DND-41 (cell line): ENCODE results near the gene SVIL.
"Not testable (repeated sequence)": the region's sequence is repeated elsewhere in the genome, so short reads cannot be mapped to it uniquely, and the experiment has no call there.

ENCODE experiments used
- ATAC-seq: fragments of 200-7000 bp; cut with Tn5 transposase; 3 replicates; pipeline ENCODE4 v1.9.1; 2021; ENCODE audit warnings: low read depth; ENCODE audit not compliant: insufficient read depth
- DNase-seq: peaks from one replicate; pipeline ENCODE4 v3.0.0-alpha.2; 2020
- H2AFZ ChIP-seq: 2 replicates; pipeline ENCODE4 v1.6.0; 2012; ENCODE audit warnings: low read depth, low read length
- H3K27ac ChIP-seq: 2 replicates; pipeline ENCODE4 v1.5.1; 2012; ENCODE audit warnings: low read length, inconsistent platforms
- H3K27me3 ChIP-seq: fragments of 200-600 bp; sonication (generic); 2 replicates; pipeline ENCODE4 v1.6.0; 2012; ENCODE audit warnings: low read length, mild to moderate bottlenecking, inconsistent platforms; ENCODE audit not compliant: insufficient read depth, poor library complexity
- H3K36me3 ChIP-seq: 2 replicates; pipeline ENCODE4 v1.5.1; 2012; ENCODE audit warnings: low read length, inconsistent platforms; ENCODE audit not compliant: insufficient read depth
- H3K4me1 ChIP-seq: 2 replicates; pipeline ENCODE4 v1.5.1; 2012; ENCODE audit warnings: mild to moderate bottlenecking, low read length; ENCODE audit not compliant: insufficient read depth
- H3K4me2 ChIP-seq: 2 replicates; pipeline ENCODE4 v1.6.0; 2012; ENCODE audit warnings: mild to moderate bottlenecking, moderate library complexity, low read length, inconsistent platforms; ENCODE audit not compliant: insufficient read depth
- H3K4me3 ChIP-seq, 2 experiments: fragments of 200-600 bp in 1 of 2; shearing (Covaris generic) in 1 of 2; 2 replicates each; pipeline ENCODE4 v1.5.1; 2012 to 2016; ENCODE audit warnings: inconsistent platforms in 2 of 2, low read length in 2 of 2, mild to moderate bottlenecking in 2 of 2, low read depth in 1 of 2, moderate library complexity in 1 of 2
- H3K79me2 ChIP-seq: 2 replicates; pipeline ENCODE4 v1.6.0; 2012; ENCODE audit warnings: low read length, inconsistent platforms; ENCODE audit not compliant: insufficient read depth
- H3K9ac ChIP-seq: 2 replicates; pipeline ENCODE4 v1.6.0; 2012; ENCODE audit warnings: low read depth, mild to moderate bottlenecking, inconsistent platforms, low read length, moderate library complexity
- H3K9me3 ChIP-seq: 2 replicates; pipeline ENCODE4 v1.5.1; 2012; ENCODE audit warnings: low read length, moderate library complexity, mild to moderate bottlenecking, inconsistent platforms; ENCODE audit not compliant: insufficient read depth, severe bottlenecking
- H4K20me1 ChIP-seq: 2 replicates; pipeline ENCODE4 v1.6.0; 2012; ENCODE audit warnings: low read length; ENCODE audit not compliant: insufficient read depth
- EZH2 ChIP-seq: IDR thresholded peaks from 3 replicates; pipeline ENCODE4 v1.6.1; 2012; ENCODE audit warnings: borderline replicate concordance, low read depth, mild to moderate bottlenecking, moderate library complexity, low read length, inconsistent platforms; ENCODE audit not compliant: severe bottlenecking
- TF ChIP-seq, protein P1 (sequence below): IDR thresholded peaks from 2 replicates; pipeline ENCODE4 v1.5.1; 2012; ENCODE audit warnings: borderline replicate concordance, low read length, moderate library complexity, mild to moderate bottlenecking; ENCODE audit not compliant: poor library complexity, severe bottlenecking; ENCODE audit errors: extremely low read depth

SVIL gene

DNA sequence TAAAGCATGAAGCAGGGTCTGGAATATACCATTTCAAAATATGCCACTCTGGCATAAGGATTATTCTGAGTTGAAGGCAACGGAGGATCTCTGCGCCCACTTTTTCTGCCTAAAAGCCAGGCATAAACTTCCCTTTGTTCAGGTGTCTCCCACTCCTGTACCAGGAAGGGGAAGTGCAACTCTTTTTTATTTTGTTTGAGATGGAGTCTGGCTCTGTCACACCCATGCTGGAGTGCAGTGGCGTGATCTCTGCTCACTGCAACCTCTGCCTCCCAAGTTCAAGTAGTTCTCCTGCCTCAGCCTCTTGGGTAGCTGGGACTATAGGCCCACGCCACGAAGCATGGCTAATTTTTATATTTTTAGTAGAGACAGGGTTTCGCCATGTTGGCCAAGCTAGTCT is 18.2 kb downstream of the SVIL start:
- H4K20me1 ChIP-seq: peaks cover 17% of the 10 kb centered on the region; the same call in 1 of the 2 replicates
- H3K4me3 ChIP-seq: no peak overlapping the region
- H3K27me3 ChIP-seq: no peaks in the 10 kb centered on the region
- no peaks in the 10 kb centered on the region for H3K36me3 ChIP-seq
- ATAC-seq (no peak), DNase-seq (no peak)
- no peak for TF ChIP-seq EZH2
- TF ChIP-seq, protein P1, sequence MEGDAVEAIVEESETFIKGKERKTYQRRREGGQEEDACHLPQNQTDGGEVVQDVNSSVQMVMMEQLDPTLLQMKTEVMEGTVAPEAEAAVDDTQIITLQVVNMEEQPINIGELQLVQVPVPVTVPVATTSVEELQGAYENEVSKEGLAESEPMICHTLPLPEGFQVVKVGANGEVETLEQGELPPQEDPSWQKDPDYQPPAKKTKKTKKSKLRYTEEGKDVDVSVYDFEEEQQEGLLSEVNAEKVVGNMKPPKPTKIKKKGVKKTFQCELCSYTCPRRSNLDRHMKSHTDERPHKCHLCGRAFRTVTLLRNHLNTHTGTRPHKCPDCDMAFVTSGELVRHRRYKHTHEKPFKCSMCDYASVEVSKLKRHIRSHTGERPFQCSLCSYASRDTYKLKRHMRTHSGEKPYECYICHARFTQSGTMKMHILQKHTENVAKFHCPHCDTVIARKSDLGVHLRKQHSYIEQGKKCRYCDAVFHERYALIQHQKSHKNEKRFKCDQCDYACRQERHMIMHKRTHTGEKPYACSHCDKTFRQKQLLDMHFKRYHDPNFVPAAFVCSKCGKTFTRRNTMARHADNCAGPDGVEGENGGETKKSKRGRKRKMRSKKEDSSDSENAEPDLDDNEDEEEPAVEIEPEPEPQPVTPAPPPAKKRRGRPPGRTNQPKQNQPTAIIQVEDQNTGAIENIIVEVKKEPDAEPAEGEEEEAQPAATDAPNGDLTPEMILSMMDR: no peak
- H3K9me3 ChIP-seq: no peaks in the 10 kb centered on the region
- no peak overlapping the region for H3K4me2 ChIP-seq
- H3K4me1 ChIP-seq: no peaks in the 10 kb centered on the region
- H3K27ac ChIP-seq: no peak overlapping the region
- H3K9ac ChIP-seq: no peak overlapping the region
- peaks cover 2% of the 10 kb centered on the region; the same call in 1 of the 2 replicates for H3K79me2 ChIP-seq
- H2AFZ ChIP-seq: no peak overlapping the region

DNA sequence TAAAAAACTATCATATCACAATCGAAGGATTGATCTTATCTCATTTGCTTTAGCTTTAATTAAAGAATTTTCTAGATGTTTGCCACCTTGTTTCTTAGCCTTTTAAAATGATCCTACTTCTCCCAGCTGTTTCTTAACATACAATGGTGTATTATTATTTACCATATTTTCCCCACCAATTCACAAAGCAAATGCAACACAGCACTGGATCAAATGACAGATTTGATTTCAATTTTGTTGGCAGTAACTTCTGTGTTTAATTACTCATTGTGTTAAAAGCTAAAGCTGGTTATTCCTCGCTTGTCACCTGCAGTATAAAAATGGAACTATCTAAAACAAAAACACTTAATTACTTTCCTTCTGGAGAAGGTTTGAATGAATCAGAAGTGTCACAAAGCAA is 19.6 kb downstream of the SVIL start:
- peaks cover 9% of the 10 kb centered on the region; the same call in 1 of the 2 replicates for H4K20me1 ChIP-seq
- ATAC-seq (no peak), DNase-seq (no peak)

DNA sequence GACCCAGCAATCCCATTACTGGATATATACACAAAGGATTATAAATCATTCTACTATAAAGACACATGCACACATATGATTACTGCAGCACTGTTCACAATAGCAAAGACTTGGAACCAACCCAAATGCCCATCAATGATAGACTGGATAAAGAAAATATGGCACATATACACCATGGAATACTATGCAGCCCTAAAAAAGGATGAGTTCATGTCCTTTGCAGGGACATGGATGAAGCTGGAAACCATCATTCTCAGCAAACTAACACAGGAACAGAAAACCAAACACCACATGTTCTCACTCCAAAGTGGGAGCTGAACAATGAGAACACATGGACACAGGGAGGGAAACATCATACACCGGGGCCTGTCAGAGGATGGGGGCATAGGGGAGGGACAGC is 20.5 kb downstream of the SVIL start:
- H3K4me1 ChIP-seq, ATAC-seq, H3K79me2 ChIP-seq, H2AFZ ChIP-seq, H3K27ac ChIP-seq, H3K27me3 ChIP-seq, H3K4me3 ChIP-seq, H3K9ac ChIP-seq, DNase-seq, H4K20me1 ChIP-seq, H3K4me2 ChIP-seq: not testable (repeated sequence)
- Histone ChIP-seq H3K36me3 (peaks cover 11% of the 10 kb centered on the region), H3K9me3 (peaks cover 17% of the 10 kb centered on the region)

More for the DNA sequence above, 19.6 kb downstream of the SVIL start:
- H3K9me3 ChIP-seq: peaks cover 8% of the 10 kb centered on the region
- H3K4me2 ChIP-seq: no peak overlapping the region
- H3K9ac ChIP-seq: no peak overlapping the region
- no peaks in the 10 kb centered on the region for H3K4me1 ChIP-seq
- peaks cover 5% of the 10 kb centered on the region; the same call in 1 of the 2 replicates for H3K36me3 ChIP-seq
- TF ChIP-seq EZH2: no peak
- TF ChIP-seq, protein P1: no peak
- H3K27ac ChIP-seq: no peak overlapping the region
- no peak overlapping the region for H3K4me3 ChIP-seq
- no peak overlapping the region for H2AFZ ChIP-seq
- H3K27me3 ChIP-seq: no peaks in the 10 kb centered on the region
- no peaks in the 10 kb centered on the region for H3K79me2 ChIP-seq

DNA sequence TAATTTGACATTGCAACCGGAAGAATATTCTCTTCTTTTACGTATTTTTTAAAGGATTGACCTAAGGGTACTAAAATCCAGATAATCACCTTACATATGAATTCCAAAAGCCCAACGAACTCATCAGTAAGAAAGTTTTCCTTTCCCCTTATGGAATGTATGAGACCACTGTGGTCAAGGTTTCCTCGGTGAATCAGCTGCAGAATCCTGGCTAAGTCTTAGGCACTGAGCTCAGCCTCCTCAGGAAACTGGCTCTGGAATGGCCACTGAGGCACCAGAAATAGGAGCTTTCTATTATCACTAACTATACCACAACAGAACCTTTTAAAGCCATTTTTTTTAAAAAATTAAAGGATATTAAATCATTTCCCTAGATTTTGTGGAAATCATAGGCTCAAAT is 21.0 kb downstream of the SVIL start:
- Histone ChIP-seq H3K36me3 (peaks cover 16% of the 10 kb centered on the region), H3K27me3 (no peaks in the 10 kb centered on the region), H3K27ac (no peak overlapping the region), H3K4me2 (no peak overlapping the region), H3K9me3 (peaks cover 22% of the 10 kb centered on the region), H3K79me2 (no peaks in the 10 kb centered on the region), H4K20me1 (peaks cover 5% of the 10 kb centered on the region; the same call in 1 of the 2 replicates), H3K4me1 (no peaks in the 10 kb centered on the region), H3K4me3 (no peak overlapping the region), H3K9ac (no peak overlapping the region), H2AFZ (no peak overlapping the region)
- no peak for TF ChIP-seq EZH2
- TF ChIP-seq, protein P1: no peak
- ATAC-seq (no peak), DNase-seq (no peak)
